RWPE1 (cell line): ENCODE measurements around the gene MBTD1.

Experiments
- CTCF ChIA-PET: fragments of 350-600 bp; sonication (Branson Sonifier 250); formaldehyde crosslinking; extraction: SDS; loops from one replicate; lab custom pipeline; 2021; lab: Yijun Ruan, JAX
- POLR2A ChIA-PET: fragments of 400-600 bp; formaldehyde crosslinking; extraction: SDS; loops from one replicate; lab custom pipeline; 2020; ENCODE audit warnings: antibody characterized with exemption; ENCODE audit not compliant: low non-redundant PET; lab: Yijun Ruan, JAX
- DNase-seq: peaks from one replicate; pipeline ENCODE4 v3.0.0; 2012; ENCODE audit warnings: low spot score
- H3K27ac ChIP-seq: fragments of 450-650 bp; 2 replicates; pipeline ENCODE4 v1.5.1; 2017
- TF ChIP-seq, protein P1 (sequence below): fragments of 450-650 bp; conservative IDR thresholded peaks from 2 replicates; pipeline ENCODE4 v1.5.1; 2017; ENCODE audit warnings: low read depth, mild to moderate bottlenecking

Gene MBTD1

DNA sequence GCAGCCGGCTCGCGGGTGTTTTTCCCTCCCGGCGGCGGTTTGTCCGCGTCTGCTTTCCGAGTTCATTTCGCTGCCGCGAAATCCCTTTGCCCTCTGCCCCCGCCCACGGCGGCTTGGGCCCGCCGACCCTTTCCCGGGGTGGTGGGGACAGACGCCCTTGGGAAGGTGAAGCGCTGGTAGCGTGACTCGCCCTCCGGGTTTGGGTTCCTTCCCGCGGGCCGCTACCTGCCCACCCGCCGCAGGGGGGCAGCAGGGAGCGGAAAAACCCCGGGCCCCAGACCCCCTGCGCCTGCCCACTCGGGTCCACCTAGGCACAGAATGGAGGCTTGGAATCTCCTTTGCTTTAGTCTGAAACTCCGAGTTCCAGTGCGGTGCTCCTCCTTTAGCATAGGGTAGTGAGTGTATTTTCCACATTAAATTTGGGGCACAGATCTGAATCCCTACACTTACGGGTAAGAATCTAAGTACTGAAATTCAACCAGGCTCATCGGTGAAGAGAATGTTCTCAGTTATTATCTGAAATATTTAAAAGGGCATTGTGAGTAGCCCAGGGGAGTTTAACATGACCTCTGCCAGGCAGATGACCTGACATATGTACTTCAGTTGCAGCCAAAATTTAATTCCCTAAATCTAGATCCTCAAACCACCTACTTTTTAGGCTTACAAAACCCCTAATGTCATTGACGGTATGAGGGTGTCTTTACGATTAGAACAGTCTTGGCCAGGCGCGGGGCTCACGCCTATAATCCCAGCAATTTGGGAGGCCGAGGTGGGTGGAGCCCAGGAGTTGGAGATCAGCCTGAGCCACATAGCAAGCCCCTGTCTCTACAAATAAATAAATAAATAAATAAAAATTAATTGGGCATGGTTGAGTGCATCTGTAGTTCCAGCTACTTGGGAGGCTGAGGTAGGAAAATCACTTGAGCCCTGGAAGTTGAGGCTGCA is 92.6 kb downstream of the MBTD1 start:
- TF ChIP-seq, protein P1, sequence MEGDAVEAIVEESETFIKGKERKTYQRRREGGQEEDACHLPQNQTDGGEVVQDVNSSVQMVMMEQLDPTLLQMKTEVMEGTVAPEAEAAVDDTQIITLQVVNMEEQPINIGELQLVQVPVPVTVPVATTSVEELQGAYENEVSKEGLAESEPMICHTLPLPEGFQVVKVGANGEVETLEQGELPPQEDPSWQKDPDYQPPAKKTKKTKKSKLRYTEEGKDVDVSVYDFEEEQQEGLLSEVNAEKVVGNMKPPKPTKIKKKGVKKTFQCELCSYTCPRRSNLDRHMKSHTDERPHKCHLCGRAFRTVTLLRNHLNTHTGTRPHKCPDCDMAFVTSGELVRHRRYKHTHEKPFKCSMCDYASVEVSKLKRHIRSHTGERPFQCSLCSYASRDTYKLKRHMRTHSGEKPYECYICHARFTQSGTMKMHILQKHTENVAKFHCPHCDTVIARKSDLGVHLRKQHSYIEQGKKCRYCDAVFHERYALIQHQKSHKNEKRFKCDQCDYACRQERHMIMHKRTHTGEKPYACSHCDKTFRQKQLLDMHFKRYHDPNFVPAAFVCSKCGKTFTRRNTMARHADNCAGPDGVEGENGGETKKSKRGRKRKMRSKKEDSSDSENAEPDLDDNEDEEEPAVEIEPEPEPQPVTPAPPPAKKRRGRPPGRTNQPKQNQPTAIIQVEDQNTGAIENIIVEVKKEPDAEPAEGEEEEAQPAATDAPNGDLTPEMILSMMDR, result peak; percentile 94
- POLR2A ChIA-PET, result no interaction called here
- CTCF ChIA-PET, result interaction anchor here (0.6 to 0.7 kb wide), 2 partner anchors 1021 to 1771 kb away, joined by 3 read pairs; no protein-coding TSS in a partner anchor
- peak; percentile 83 for DNase-seq
- H3K27ac ChIP-seq, result peak overlapping the region; percentile 90

DNA sequence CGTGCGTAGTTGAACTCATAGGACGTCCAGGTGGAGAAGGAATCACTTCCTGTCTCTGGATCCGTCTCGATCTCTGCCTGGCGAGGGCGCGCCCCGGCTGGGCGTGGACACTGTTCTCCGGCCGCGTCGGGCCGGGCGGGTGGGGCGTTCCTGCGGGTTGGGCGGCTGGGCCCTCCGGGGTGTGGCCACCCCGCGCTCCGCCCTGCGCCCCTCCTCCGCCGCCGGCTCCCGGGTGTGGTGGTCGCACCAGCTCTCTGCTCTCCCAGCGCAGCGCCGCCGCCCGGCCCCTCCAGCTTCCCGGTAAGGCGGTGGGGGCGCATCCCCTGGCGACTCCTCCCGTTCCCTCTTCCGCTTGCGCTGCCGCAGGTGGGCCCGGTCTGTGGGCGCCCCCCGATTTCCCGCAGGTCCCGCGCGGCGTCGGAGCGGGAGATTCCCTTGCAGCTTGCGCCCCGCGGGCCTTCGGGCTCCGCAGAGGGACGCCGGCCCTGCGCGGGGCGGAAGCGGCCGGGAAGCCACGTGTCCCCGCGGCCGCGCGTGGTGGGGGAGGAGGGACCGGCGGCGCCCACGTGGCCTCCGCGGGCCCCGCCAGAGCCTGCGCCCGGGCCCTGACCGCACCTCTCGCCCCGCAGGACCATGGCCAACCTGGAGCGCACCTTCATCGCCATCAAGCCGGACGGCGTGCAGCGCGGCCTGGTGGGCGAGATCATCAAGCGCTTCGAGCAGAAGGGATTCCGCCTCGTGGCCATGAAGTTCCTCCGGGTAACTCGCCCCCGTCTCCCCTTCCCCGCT is 93.5 kb downstream of the MBTD1 start, which contains the start of gene NME2:
TSS of gene NME2 (plus strand) at position 214 of the 789 bp plus-strand sequence. CDS start at position 634, 420 bp downstream.
- ChIA-PET POLR2A (no interaction called here), CTCF (interaction anchor here (0.6 kb wide), 1 partner anchor 1020 kb away, joined by 3 read pairs; no protein-coding TSS in a partner anchor)
- peak within 1 kb of the TSS; percentile 90 for H3K27ac ChIP-seq
- TF ChIP-seq, protein P1, result no peak
- DNase-seq, result peak; percentile 93

DNA sequence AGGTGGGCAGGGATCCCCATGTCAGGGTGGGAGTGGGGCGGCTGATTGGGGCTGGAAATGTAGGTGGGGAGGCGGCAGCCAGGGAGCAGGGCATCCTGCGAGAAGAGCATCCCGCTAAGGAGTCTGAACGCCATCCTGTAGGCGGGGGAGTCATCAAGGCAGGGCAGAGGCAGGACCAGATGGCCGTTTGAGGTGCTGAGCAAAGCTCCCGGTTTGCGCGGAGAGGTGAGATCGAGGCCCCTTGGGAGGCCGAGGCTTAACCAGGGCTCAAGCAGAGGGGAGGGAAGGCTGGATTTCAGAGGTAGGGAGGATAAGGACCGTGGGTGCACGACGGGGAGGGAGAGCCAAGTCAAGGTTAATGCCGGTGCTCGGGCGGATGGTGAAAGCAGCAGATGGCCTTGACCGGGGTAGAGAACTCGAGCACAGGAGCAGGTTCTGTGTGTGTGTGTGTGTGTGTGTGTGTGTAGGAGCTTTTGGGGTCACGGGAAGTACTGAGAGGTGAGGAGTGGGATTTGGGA is 94.1 kb downstream of the MBTD1 start:
- ChIA-PET CTCF (no interaction called here), POLR2A (no interaction called here)
- TF ChIP-seq, protein P1, result no peak
- peak overlapping the region; percentile 90 for H3K27ac ChIP-seq
- DNase-seq, result peak; percentile 38

DNA sequence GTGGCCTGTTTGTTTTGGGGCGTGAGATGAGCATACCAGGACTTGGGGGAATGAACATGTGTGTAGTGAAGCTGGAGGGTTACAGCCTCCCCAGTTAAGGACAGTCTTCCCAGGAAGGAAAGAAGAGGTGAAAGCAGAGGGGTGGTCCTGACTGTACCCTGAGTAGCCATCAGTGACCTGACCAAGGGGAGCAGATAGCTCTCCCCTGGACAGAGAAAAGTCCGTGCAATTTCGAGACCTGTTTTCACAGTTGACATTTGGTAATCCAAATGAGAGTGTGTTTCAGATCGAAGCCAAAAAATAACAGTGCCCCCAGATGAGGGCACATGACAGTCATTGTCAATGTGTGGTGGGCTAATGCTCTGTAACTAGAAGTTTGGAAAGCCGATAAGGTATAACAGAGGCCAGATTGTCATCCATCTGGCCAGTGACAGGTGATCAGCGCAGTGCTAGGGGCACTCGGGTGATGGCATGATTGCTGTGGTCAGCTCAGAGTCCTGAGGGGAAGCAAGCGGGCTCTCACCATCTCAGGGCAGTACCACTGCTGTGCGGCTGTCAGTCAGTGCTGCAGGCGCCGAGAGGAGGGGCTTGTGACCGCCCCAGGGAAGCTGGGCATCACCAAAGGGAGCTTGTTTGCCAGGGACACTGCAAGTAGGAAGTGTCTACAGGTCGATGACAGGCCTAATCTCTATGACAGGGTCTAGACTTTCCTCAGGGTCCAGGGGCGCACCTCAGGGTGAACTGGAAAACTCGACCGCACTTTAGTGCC is 94.8 kb downstream of the MBTD1 start:
- TF ChIP-seq, protein P1, result no peak
- CTCF ChIA-PET, result no interaction called here
- POLR2A ChIA-PET, result no interaction called here
- DNase-seq, result no peak
- peak overlapping the region; percentile 90 for H3K27ac ChIP-seq

DNA sequence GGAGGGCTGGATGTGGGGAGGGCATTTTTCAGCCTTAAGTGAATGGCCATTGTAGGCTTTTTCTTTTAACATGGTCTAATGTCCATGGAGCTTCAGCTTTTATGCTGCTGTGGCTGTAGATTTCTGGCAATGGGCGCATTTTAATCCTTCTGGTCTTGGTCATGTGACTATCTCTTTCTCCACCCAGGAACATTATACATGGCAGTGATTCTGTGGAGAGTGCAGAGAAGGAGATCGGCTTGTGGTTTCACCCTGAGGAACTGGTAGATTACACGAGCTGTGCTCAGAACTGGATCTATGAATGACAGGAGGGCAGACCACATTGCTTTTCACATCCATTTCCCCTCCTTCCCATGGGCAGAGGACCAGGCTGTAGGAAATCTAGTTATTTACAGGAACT is 98.3 kb downstream of the MBTD1 start:
- ChIA-PET POLR2A (no interaction called here), CTCF (no interaction called here)
- no peak for DNase-seq
- no peak overlapping the region for H3K27ac ChIP-seq
- TF ChIP-seq, protein P1, result no peak

DNA sequence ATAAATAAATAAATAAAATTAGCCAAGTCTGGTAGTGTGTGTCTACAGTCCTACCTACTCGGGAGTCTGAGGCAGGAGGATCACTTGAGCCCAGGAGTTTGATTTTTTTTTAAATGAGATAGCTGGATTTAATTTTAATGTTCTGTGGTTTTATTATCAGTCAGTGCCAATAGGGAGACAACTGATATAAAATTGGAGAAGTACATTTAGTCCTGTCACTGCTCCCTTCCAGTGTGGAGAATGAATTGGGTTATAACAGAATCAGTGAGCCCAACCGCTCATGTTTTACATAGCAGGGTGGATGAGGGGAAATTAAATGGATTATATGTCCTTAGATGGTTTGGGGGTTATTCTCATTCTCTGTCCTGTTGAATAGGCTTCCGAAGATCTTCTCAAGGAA is 100.2 kb downstream of the MBTD1 start:
- CTCF ChIA-PET, result no interaction called here
- POLR2A ChIA-PET, result no interaction called here
- H3K27ac ChIP-seq, result no peak overlapping the region
- TF ChIP-seq, protein P1, result no peak
- no peak for DNase-seq
